Stimulated activated CD4-positive, alpha-beta T cell treated with anti-CD3 and anti-CD28 coated beads, Interleukin-1b, Interleukin-23, amount 100 ng/mL, for 48 hours (primary cell): Measurements from ENCODE around the gene NFX1.
"Not testable (repeated sequence)": the region's sequence is repeated elsewhere in the genome, so short reads cannot be mapped to it uniquely, and the experiment has no call there.

Experiments
- DNase-seq: peaks from one replicate; pipeline ENCODE4 v3.0.0-alpha.2; 2020

Gene NFX1

DNA sequence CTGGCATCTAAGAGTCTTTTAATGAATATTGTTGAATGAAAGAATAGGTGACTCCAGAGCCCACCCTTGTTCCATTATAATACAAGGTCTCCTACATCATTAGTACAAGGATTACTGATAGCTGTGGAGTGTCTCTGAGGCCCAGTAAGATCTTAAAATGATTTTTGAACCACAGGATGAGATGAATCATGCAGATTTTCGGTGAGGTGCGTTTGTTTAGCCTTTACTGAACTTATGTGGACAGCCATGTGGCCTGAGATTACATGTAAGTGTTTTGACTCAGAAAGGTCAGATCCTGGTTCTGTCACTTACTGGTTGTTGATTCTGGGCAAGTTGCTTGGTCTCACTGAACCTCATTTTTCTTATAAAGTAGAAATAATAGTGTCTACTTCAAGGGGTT, 21.6 kb downstream of the NFX1 start:
- DNase-seq: no peak

DNA sequence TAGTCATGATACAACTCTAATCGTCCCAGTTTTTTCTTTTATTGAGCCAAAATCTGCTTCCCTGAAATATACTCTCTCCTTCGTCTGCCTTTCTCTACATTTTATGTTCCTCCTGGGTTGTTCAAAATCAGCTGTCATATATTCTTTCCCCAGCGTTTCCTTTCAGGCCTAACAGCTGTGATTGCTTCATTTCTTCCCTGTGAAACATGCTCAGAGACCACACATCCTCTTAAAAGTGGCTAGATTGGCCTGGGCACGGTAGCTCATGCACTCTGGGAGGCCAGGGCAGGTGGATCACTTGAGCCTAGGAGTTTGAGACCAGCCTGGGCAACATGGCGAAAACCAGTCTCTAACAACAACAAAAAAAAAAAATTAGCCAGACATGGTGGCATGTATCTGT, 25.1 kb downstream of the NFX1 start:
- DNase-seq: no peak

DNA sequence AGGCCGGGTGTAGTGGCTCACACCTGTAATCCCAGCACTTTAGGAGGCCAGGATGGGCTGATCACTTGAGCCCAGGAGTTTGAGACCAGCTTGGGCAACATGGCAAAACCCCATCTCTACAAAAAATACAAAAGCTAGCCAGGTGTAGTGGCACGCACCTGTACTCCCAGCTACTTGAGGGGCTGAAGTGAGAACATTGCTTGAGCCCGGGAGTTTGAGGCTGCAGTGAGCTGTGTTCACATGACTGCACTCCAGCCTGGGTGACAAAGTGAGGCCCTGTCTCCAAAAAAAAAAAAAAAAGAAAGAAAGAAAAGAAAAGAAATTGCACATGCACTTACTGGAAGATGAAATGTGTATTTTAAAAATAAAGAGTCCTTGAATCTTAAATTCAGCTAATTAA, 26.8 kb downstream of the NFX1 start:
- DNase-seq: not testable (repeated sequence)

DNA sequence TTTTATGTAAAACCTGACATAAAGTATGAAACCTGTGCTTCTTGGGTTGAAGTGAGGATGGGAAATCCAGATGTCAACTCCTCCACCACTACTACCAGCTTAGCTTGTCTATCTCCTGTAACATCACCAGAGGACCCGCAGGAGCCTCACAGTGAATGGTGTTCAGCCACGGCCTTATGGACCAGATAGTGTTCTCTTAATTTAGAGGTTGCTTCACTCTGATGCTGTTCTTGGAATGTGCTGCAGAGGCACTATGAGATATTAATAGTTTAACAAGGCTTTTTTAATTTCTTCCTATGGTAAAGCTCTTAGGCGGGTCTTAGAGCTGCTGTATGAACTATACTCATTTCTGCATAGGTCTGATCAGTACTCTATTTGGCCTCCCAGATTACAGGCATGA, 27.9 kb downstream of the NFX1 start:
- no peak for DNase-seq

DNA sequence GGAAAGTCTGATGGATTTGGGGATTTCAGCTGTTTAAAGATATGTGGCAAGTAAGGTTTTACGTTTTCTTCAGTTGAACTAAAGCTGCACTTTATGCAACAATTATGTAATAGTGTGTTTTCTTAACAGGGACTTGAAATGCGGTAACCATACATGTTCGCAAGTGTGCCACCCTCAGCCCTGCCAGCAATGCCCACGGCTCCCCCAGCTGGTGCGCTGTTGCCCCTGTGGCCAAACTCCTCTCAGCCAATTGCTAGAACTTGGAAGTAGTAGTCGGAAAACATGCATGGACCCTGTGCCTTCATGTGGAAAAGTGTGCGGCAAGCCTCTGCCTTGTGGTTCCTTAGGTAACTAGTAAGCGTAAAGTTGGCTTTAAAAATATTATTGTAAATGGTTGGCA, 28.5 kb downstream of the NFX1 start:
- DNase-seq: no peak

DNA sequence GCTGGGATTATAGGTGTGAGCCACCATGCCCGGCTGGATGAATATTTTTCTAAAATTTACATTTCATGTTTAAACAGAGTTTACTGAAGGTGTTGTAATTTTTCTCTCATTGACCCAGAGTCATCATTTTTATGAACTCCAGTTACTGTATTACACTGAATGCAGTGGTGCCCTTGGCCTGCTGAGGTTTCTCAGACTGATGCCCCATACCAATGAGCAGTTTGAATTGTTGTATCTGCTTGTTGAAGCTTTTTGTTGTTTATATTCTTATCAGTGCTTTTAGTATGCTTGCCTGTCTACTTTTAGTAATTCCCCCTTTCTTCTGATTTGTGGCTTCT, 29.9 kb downstream of the NFX1 start:
- no peak for DNase-seq

DNA sequence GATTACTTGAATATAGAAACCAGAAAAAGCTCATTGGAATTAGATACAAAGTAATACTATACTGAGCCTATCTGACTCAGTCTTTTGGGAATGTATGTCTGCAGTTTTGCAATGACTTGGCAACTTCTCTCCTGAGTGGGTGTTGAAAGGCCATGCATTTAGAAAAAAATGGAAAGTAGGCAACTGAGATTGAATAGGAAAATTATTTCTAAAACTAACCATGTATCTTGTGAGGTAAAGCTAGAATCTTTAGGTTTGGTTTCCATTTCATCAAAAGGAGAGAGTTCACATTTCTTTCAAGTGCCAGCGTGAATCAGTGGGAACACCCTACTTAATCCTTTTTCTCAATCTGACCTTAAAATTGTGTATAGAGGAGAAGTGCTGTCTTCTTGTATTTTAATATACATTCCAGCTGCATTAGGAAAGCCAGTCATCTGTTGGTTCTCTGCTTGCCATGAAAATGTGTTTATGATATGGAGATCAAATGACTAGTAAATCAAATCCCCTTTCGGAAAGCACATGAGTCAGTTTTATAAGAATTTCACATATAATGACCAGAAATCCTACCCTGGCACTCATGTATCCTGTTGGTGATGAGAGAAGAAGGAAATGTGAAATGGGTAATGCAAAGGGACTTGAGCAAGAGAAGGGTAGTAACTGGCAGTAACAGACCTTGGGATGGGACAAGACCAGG, 30.4 kb downstream of the NFX1 start:
- no peak for DNase-seq

DNA sequence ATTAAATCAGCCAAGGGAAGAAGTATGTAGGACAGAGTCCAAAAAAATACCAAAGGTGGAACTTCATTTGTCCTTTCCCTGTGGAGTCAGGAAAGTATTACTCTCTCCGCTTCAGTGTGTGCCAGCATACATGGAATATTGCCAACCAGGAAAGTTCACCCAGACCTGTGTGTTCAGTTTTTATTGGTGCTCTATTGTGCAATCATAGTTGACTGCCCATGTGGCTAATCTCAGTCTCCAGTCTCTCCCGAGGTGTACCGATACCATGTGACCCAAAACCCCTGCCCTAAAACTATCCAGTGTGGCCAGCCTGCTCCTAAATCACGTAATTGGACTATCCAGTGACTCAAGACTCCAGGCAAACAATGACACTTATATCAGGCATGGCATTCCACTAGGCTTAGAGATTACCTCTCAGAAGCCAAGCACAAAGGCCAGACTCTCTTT, 38.8 kb downstream of the NFX1 start:
- DNase-seq: no peak

DNA sequence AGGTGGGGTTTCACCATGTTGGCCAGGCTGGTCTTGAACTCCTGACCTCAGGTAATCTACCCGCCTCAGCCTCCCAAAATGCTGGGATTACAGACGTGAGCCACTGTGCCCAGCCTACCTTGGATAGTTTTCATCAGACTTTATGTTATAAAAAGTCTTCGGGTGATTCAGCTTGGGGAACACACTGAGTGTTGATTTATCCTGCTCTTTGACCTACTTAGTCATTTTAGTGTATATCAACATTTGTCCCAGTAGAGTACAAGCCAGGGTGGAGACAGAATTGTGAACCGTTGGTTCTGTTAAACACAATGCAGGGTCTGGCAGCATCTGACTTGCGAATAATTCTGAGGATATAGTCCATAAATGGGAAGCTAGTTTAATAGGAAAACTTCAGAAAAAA, 39.7 kb downstream of the NFX1 start:
- DNase-seq: no peak

DNA sequence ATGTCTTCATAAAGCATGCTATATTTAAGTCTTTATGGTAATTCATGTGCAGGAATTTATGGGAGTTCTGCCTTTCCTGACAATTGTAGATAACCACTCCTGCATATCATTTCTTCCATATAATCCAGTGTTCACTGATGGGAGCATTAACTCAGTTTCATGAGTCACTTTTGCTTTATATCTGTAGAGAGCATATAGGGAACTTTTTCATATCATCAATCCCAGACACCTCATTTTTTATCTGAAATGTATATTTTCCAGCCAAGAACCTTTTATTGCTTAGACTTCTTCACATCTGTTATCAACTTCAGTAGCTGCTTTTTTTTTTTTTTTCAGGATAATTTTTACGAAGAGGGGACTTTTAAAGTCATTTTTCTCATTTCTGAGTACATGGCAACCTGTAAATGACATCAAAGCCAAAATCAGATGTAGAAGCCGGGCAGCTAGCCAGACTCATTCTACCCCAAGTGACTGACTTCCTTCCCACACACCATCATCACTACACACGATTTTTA, 41.1 kb downstream of the NFX1 start:
- DNase-seq: no peak

DNA sequence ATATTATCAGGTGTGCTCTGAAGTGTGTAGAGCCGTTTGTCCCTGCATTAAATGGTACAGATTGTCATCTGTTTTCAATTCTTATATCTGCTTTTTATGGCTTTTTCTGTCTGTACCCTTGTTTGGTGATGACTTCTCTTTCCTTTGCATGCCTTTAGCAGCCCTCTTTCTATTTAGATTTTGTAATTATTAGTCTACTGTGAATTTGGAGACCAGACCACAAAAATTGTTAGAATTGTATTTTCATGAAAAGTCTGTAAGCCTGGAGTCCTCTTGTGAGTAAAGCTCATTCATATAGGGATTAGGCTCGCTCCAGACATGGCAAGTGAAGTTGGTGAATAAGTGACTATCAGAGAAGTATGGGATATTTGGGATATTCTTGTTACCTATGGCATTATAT, 41.7 kb downstream of the NFX1 start:
- DNase-seq: no peak

DNA sequence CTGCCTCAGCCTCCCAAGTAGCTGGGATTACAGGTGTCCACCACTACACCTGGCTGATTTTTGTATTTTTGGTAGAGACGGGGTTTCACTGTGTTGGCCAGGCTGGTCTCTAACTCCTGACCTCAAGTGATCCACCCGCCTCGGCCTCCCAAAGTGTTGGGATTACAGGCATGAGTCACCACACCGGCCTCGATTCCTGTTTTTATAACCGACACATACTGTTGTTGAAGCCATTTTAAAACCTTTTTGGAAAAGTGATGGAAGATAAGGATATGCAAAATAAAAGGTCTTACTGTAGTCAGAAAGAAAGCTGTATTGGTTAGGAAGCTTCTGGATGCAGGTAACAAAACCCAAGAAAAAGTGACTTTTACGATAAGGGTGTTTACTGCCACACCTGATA, 42.6 kb downstream of the NFX1 start:
- not testable (repeated sequence) for DNase-seq

DNA sequence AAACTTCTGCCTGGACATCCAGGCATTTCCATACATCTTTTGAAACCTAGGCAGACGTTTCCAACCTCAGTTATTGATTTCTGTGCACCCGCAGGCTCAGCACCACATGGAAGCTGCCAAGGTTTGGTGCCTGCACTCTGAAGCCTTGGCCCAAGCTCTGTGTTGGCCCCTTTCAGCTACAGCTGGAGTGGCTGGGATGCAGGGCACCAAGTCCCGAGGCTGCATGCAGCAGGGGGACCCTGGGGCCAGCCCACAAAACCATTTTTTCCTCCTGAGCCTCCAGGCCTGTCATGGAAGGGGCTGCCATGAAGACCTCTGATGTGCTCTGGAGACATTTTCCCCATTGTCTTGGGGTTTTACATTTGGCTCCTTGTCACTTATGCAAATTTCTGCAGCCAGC, 49.9 kb downstream of the NFX1 start:
- DNase-seq: no peak

DNA sequence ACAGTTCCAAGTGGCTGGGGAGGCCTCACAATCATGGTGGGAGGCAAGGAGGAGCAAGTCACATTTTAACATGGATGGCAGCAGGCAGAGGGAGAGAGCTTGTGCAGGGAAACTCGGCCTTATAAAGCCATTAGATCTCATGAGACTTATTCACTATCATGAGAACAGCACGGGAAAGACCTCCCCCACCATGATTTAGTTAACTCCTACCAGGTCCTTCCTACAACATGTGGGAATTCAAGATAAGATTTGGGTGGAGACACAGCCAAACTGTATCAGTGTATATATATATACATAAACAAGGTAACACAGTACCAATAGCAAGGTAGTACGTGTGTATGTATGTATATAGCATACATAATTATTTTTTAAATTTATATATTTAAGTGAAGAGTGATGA, 50.9 kb downstream of the NFX1 start:
- no peak for DNase-seq

DNA sequence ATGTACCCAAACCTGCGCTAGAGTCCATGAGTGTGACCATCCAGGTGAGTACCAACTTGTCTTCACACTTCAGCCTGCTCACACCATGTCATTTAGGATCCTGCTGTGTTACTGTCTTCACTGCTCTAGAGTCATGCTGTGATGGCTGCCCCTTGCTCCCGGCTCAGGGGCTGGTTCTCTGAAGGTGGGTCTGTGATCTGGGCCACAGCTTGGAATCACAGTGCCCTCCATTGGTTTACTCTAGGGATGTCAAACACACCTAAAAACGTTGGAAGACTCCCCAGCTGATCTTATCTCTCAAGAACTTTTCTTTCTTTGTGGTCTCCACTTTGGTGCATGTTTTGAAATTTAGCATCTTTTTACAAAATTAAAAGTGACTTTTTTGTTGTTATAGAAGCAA, 53.8 kb downstream of the NFX1 start:
- DNase-seq: no peak

DNA sequence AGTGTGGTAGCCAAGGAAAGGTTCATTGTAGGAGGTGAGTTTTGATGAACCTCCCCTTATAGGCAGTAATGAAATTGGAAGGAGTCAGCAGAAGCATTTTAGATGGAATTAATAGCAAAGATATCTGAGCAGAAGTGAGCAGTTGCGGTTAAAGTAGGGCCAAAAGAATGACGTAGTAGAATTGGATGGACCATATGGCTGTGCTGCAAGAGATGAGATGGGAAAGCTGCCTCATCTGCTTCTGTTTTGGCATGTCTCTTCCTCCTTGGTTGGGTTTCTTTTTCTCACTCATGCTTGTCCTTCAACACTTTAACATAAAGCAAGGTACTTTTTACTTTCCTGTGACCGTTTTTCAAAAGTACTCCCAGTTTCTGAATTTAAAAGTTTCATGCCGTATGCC, 56.2 kb downstream of the NFX1 start:
- no peak for DNase-seq

DNA sequence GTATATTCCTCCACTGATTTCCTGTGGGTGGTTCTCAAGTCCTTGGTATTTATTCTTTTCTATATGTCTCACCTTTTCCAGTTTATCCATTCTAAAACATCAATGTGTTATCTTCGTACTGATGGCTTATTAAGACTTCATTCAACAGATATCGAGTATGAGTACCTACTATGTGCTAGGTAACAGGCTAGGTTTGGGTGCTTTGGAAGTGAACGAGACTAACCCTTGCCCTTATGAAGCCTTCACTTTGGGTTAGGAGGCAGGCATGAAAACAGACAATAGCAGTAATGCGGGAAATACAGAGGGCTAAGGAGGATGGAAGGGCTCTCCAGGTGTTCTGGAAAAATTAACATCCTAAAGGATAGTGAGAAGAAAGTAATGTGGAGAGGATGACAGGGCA, 58.7 kb downstream of the NFX1 start:
- DNase-seq: no peak

DNA sequence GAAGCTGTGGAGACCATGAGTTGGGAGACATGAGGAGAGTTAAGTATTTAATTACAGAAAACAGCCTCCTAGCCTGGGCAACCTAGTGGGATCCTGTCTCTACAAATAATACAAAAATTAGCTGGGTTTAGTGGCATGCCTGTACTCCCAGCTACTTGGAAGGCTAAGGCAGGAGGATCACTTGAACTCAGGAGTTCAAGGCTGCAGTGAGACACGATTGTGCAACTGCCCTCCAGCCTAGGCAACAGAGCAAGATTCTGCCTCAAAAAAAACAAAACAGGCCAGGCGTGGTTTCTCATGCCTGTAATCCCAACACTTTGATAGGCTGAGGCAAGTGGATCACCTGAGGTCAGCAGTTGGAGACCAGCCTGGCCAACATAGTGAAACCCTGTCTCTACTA, 59.4 kb downstream of the NFX1 start:
- no peak for DNase-seq

DNA sequence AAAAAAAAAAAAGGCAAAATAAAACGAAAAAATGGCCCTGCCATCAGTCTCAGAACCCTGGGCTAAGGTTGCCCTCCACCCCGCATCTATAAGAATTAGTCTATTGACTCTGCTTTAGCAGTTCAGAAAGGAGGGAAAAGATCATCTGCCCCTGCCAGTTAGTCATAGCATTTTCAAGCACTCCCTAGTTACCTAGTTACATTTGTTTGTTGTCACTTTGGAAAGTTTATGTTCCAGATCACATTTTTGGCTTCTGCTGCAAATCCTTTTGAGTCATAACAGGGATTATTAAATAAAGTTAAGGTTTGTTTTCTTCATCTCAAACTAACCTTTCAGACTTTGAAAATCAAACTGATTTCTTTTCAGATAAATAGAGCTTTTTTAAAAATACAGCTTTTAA, 60.0 kb downstream of the NFX1 start:
- DNase-seq: no peak

DNA sequence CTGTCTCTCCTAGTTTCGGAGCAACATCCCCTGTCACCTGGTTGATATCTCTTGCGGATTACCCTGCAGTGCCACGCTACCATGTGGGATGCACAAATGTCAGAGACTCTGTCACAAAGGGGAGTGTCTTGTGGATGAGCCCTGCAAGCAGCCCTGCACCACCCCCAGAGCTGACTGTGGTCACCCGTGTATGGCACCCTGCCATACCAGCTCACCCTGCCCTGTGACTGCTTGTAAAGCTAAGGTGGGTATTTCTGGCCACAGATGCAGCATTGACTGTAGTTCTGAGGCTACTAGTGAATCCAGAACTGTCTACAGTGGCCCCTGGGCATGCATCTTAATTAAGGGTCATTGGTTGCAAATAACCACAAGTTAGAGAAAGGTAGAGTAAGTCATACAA, 61.2 kb downstream of the NFX1 start:
- no peak for DNase-seq

DNA sequence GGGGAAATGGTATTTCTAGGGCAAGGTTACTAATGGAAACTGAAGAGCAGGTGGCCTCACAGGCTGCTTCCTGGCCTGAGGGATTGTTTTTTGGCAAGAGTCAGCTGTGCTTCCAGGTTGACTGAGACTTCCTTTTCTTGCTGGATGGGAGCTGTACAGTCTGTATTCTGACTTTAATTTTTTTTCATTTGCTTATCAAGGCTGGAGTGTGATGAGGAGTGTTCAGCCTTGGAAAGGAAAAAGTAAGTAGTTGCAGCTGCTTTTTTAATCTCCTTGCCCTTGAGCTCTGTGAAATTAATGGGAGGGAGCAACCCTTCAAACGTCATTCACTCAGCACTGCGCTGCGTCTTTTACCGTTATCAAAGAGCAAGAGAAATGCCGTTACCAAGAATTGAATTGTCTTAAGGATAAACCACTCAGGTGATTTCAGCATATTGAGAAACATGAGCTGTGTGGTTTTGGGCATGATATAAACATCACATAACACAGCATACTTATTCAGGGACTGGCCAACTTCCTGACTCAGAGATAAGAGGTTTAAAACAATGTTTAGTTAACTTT, 64.4 kb downstream of the NFX1 start:
- DNase-seq: no peak

DNA sequence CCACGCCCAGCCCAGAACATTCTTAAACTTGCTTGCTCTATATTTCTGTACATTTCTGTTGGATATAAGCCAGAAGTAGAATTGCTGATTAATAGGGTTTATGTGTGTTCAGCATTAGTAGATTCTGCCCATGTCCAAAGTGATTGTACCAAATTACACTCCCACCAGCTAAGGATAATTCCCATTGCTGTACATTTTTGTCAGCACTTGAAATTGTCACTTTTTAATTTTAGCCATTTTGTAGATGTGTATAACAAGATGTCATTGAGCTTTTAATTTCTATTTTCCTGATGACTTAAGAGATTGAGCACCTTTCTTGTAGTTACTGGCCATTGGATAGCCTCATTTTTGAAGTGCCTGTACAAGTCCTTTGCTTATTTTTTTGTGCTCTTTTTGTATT, 65.6 kb downstream of the NFX1 start:
- no peak for DNase-seq

DNA sequence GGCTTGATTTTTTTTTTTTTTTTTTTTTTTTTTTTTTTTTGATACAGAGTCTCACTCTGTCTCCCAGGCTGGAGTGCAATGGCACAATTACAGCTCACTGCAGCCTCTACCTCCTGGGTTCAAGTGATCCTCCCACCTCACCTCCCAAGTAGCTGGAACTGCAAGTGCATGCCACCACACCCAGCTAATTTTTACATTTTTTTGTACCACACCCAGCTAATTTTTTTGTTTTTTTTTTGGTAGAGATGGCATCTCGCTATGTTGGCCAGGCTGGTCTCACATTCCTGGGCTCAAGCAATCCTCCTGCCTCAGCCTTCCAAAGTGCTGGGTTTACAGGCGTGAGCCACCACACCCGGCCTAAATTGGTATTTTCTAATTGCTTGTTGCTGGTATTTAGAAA, 68.3 kb downstream of the NFX1 start:
- not testable (repeated sequence) for DNase-seq

DNA sequence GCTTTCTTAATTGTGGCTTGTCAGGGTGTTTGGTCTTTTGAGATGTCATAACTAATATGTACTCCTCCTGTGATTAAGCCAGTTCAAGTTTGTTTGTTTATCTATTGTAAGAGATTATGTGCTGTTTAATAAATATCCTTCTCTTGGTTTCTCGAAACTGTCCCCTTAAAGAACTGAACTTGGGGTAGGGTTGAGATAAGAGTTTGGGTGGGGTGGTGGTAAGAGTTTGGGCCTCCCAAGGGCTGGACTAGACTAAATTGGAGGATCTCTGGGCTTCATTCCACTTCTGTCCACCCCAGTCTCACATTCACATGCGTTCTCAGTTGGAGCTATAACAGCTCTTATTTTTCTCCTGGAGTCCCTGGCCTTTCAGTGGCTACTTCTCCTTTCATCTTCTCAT, 73.8 kb downstream of the NFX1 start:
- no peak for DNase-seq

DNA sequence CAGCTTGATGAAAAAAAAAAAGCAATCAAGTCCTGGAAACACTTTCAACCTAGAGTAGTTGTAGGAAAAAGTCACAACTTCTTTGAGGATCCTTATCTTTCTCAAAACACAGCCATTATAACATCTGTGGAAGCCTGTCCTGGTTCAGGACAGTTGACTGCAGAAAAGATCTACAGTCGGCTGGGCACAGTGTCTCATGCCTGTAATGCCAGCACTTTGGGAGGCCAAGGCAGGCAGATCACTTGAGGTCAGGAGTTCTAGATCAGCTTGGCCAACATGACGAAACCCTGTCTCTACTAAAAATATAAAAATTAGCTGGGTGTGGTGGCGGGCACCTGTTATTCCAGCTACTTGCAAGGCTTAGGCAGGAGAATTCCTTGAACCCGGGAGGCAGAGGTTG, 74.5 kb downstream of the NFX1 start:
- not testable (repeated sequence) for DNase-seq
